ENCODE results near the gene PRRT2.

Gene PRRT2

GRCh38 chr16:29835926-29836325 is 23.9 kb downstream of the PRRT2 start:
- DNase-seq: no peak

GRCh38 chr16:29836623-29837022 is 24.6 kb downstream of the PRRT2 start:
- DNase-seq: no peak

GRCh38 chr16:29837841-29838240 is 25.8 kb downstream of the PRRT2 start:
- no peak for DNase-seq

GRCh38 chr16:29839822-29840221 is 27.8 kb downstream of the PRRT2 start:
- DNase-seq: no peak

GRCh38 chr16:29840240-29840639 is 28.2 kb downstream of the PRRT2 start:
- no peak for DNase-seq

GRCh38 chr16:29841631-29842030 is 29.6 kb downstream of the PRRT2 start:
- DNase-seq: no peak

GRCh38 chr16:29842732-29843346 is 30.8 kb downstream of the PRRT2 start:
- no peak for DNase-seq

GRCh38 chr16:29843931-29844330 is 31.9 kb downstream of the PRRT2 start:
- DNase-seq: no peak

- DNase-seq: no peak
Measured at GRCh38 chr16:29844575-29845331, 32.8 kb downstream of the PRRT2 start.

- DNase-seq: no peak
Measured at GRCh38 chr16:29845656-29846055, 33.7 kb downstream of the PRRT2 start.

- peak; percentile 54 to 79 (median 74) for DNase-seq
Measured at GRCh38 chr16:29848420-29849297, 36.7 kb downstream of the PRRT2 start.

- DNase-seq: no peak
Measured at GRCh38 chr16:29849505-29849904, 37.5 kb downstream of the PRRT2 start.

- DNase-seq: no peak
Measured at GRCh38 chr16:29850998-29851397, 39.0 kb downstream of the PRRT2 start.

GRCh38 chr16:29852654-29853053 is 40.7 kb downstream of the PRRT2 start:
- DNase-seq: no peak

- no peak for DNase-seq
Measured at GRCh38 chr16:29854520-29855100, 42.6 kb downstream of the PRRT2 start.

GRCh38 chr16:29857133-29857760 is 45.3 kb downstream of the PRRT2 start:
- no peak for DNase-seq

- DNase-seq: no peak
Measured at GRCh38 chr16:29858149-29858849, 46.3 kb downstream of the PRRT2 start.

- no peak for DNase-seq
Measured at GRCh38 chr16:29858974-29859373, 47.0 kb downstream of the PRRT2 start.

- DNase-seq: no peak
Measured at GRCh38 chr16:29860218-29860617, 48.2 kb downstream of the PRRT2 start.

- DNase-seq: no peak
Measured at GRCh38 chr16:29862383-29862883, 50.4 kb downstream of the PRRT2 start.

GRCh38 chr16:29862884-29863668 is 51.1 kb downstream of the PRRT2 start, which contains the start of gene CDIPT:
TSS of gene CDIPT (minus strand) at chr16:29863226. CDS start at chr16:29862857, 369 bp downstream.
- DNase-seq: peak; percentile 84 to 96 (median 90)
